ENCODE measurements around the gene CTTNBP2NL.
"Not testable (repeated sequence)": the region's sequence is repeated elsewhere in the genome, so short reads cannot be mapped to it uniquely, and the experiment has no call there.

CTTNBP2NL gene

GRCh38 chr1:112449630-112449983, 53.6 kb downstream of the CTTNBP2NL start (continued):
- TF ChIP-seq, protein P1, sequence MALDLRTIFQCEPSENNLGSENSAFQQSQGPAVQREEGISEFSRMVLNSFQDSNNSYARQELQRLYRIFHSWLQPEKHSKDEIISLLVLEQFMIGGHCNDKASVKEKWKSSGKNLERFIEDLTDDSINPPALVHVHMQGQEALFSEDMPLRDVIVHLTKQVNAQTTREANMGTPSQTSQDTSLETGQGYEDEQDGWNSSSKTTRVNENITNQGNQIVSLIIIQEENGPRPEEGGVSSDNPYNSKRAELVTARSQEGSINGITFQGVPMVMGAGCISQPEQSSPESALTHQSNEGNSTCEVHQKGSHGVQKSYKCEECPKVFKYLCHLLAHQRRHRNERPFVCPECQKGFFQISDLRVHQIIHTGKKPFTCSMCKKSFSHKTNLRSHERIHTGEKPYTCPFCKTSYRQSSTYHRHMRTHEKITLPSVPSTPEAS (tag by site-specific recombination; IDR thresholded peaks at IDR 0.05), result no peak
- no peak for TF ChIP-seq ZNF585B (tag by site-specific recombination; IDR thresholded peaks at IDR 0.05)
- no peak for TF ChIP-seq IKZF3 (tag by site-specific recombination; IDR thresholded peaks at IDR 0.05)

DNA sequence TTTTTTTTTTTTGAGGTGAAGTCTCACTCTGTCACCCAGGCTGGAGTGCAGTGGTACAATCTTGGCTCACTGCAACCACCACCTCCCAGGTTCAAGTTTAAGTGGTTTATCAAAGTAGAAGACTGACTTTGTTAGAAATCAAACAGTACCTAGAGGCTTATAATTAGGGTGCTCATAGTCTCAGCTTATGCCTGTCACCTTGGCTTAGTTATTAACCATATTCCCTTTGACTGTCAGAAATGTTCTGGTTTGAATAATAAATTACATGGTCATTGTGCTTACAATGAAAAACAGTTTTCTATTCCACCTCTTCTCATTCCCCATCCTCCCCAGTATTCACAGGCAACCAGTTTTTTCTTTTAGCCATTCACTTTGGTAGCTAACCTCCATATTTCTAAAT, 54.8 kb downstream of the CTTNBP2NL start:
- Histone ChIP-seq H3K36me3 (ENCODE audit: control insufficient read depth in 2 of 2, insufficient read depth in 1 of 2, low read length in 2 of 2) (peaks cover 0 to 46% of the 10 kb centered on the region in 2 experiments; a peak in 2 of 3 replicates), H3K4me1 (ENCODE audit: control insufficient read depth, insufficient read depth, low read length) (no peaks in the 10 kb centered on the region), H3K27ac (ENCODE audit: extremely low read depth, low read depth, low read length) (no peak overlapping the region), H3K4me3 (ENCODE audit: low read depth, low read length) (no peak overlapping the region), H3K9me3 (ENCODE audit: control insufficient read depth, insufficient read depth, low read depth, low read length) (no peaks in the 10 kb centered on the region)
- no peak for TF ChIP-seq ZNF776 (tag by site-specific recombination; IDR thresholded peaks at IDR 0.05; ENCODE audit: borderline replicate concordance)
- CTCF ChIA-PET, result interaction anchor here (0.7 kb wide), 1 partner anchor 459 kb away, joined by 4 read pairs; no protein-coding TSS in a partner anchor
- POLR2A ChIA-PET, result no interaction called here

DNA sequence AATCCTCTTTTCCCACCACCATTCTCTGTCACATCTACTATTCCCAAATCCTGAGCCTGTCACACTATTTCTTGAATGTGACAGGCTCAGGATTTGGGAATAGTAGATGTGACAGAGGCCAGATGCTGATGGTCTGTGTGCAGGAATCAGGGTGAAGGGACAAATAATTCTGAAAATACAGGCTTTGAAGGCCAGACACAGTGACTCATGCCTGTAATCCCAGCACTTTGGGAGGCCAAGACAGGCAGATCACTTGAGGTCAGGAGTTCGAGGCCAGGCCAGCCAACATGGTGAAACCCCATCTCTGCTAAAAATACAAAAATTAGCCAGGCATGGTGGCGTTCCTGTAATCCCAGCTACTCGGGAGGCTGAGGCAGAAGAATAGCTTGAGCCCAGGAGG, 55.3 kb downstream of the CTTNBP2NL start:
- H3K36me3 ChIP-seq (ENCODE audit: control insufficient read depth in 2 of 2, insufficient read depth in 1 of 2, low read length in 2 of 2), result peaks cover 0 to 51% of the 10 kb centered on the region in 2 experiments; a peak in 2 of 3 replicates
- H3K4me3 ChIP-seq (ENCODE audit: low read depth, low read length); POLR2A ChIA-PET; H3K27ac ChIP-seq (ENCODE audit: extremely low read depth, low read depth, low read length); H3K4me1 ChIP-seq (ENCODE audit: control insufficient read depth, insufficient read depth, low read length); H3K9me3 ChIP-seq (ENCODE audit: control insufficient read depth, insufficient read depth, low read depth, low read length): not testable (repeated sequence)
- CTCF ChIA-PET, result interaction anchor here (0.7 to 1.2 kb wide), 2 partner anchors 257 to 460 kb away, joined by 4 to 6 read pairs; no protein-coding TSS in a partner anchor

DNA sequence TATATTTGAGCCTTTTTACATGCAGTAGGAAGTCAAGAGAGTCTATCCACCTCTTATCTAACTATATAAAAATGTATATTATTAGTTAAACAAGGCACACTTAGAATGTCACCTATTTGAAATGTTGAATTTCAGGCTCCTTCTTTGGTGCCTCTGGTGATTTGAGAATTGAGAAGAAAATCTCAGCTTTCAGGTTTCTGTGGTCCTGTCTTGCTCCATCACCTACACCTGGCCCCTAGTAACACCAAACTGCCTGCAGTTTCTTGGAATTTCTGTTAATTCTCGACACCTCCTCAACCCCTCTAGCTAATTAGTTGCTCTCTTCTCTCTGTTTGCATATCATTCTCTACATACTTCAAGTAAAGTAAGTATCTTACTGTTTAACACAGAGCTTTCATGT, 57.9 kb downstream of the CTTNBP2NL start:
- ChIA-PET CTCF (interaction anchor here (0.7 kb wide), 1 partner anchor 328 kb away, joined by 3 read pairs; no protein-coding TSS in a partner anchor), POLR2A (no interaction called here)
- Histone ChIP-seq H3K27ac (ENCODE audit: extremely low read depth, low read depth, low read length) (no peak overlapping the region), H3K36me3 (ENCODE audit: control insufficient read depth in 2 of 2, insufficient read depth in 1 of 2, low read length in 2 of 2) (peaks cover 0 to 74% of the 10 kb centered on the region in 2 experiments; a peak in 2 of 3 replicates), H3K9me3 (ENCODE audit: control insufficient read depth, insufficient read depth, low read depth, low read length) (no peaks in the 10 kb centered on the region), H3K4me1 (ENCODE audit: control insufficient read depth, insufficient read depth, low read length) (no peaks in the 10 kb centered on the region), H3K4me3 (ENCODE audit: low read depth, low read length) (no peak overlapping the region)
- no peak for TF ChIP-seq ZNF626 (tag by site-specific recombination; IDR thresholded peaks at IDR 0.05)
- no peak for TF ChIP-seq FEZF1 (tag by site-specific recombination; IDR thresholded peaks at IDR 0.05)
- TF ChIP-seq ZNF112 (tag by site-specific recombination; IDR thresholded peaks at IDR 0.05), result no peak
- no peak for TF ChIP-seq SCRT2 (tag by site-specific recombination; IDR thresholded peaks at IDR 0.05)
- TF ChIP-seq ZNF2 (tag by site-specific recombination; IDR thresholded peaks at IDR 0.05), result no peak

GRCh38 chr1:112454316-112454715, 58.3 kb downstream of the CTTNBP2NL start:
- CTCF ChIA-PET, result interaction anchor here (0.6 to 0.7 kb wide), 2 partner anchors 328 to 992 kb away, joined by 3 to 4 read pairs; no protein-coding TSS in a partner anchor
- H3K9me3 ChIP-seq (ENCODE audit: control insufficient read depth, insufficient read depth, low read depth, low read length), result no peaks in the 10 kb centered on the region
- no peaks in the 10 kb centered on the region for H3K4me1 ChIP-seq (ENCODE audit: control insufficient read depth, insufficient read depth, low read length)
- peaks cover 0 to 69% of the 10 kb centered on the region in 2 experiments; a peak in 2 of 3 replicates for H3K36me3 ChIP-seq (ENCODE audit: control insufficient read depth in 2 of 2, insufficient read depth in 1 of 2, low read length in 2 of 2)
- H3K27ac ChIP-seq (ENCODE audit: extremely low read depth, low read depth, low read length), result no peak overlapping the region
- no peak overlapping the region for H3K4me3 ChIP-seq (ENCODE audit: low read depth, low read length)
- POLR2A ChIA-PET, result no interaction called here
- TF ChIP-seq, protein P2, sequence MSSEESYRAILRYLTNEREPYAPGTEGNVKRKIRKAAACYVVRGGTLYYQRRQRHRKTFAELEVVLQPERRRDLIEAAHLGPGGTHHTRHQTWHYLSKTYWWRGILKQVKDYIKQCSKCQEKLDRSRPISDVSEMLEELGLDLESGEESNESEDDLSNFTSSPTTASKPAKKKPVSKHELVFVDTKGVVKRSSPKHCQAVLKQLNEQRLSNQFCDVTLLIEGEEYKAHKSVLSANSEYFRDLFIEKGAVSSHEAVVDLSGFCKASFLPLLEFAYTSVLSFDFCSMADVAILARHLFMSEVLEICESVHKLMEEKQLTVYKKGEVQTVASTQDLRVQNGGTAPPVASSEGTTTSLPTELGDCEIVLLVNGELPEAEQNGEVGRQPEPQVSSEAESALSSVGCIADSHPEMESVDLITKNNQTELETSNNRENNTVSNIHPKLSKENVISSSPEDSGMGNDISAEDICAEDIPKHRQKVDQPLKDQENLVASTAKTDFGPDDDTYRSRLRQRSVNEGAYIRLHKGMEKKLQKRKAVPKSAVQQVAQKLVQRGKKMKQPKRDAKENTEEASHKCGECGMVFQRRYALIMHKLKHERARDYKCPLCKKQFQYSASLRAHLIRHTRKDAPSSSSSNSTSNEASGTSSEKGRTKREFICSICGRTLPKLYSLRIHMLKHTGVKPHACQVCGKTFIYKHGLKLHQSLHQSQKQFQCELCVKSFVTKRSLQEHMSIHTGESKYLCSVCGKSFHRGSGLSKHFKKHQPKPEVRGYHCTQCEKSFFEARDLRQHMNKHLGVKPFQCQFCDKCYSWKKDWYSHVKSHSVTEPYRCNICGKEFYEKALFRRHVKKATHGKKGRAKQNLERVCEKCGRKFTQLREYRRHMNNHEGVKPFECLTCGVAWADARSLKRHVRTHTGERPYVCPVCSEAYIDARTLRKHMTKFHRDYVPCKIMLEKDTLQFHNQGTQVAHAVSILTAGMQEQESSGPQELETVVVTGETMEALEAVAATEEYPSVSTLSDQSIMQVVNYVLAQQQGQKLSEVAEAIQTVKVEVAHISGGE (tag by site-specific recombination; conservative IDR thresholded peaks at IDR 0.05; ENCODE audit: low read depth), result no peak
- TF ChIP-seq, protein P3, sequence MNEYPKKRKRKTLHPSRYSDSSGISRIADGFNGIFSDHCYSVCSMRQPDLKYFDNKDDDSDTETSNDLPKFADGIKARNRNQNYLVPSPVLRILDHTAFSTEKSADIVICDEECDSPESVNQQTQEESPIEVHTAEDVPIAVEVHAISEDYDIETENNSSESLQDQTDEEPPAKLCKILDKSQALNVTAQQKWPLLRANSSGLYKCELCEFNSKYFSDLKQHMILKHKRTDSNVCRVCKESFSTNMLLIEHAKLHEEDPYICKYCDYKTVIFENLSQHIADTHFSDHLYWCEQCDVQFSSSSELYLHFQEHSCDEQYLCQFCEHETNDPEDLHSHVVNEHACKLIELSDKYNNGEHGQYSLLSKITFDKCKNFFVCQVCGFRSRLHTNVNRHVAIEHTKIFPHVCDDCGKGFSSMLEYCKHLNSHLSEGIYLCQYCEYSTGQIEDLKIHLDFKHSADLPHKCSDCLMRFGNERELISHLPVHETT (tag by site-specific recombination; IDR thresholded peaks at IDR 0.05), result no peak
- TF ChIP-seq ZNF530 (tag by site-specific recombination; IDR thresholded peaks at IDR 0.05; ENCODE audit: low read depth) (no peak), MZF1 (tag by site-specific recombination; IDR thresholded peaks at IDR 0.05; ENCODE audit: borderline replicate concordance) (no peak), SCRT1 (tag by site-specific recombination; IDR thresholded peaks at IDR 0.05; ENCODE audit: borderline replicate concordance) (peak; percentile 27; the same call in 1 of the 2 replicates), MEIS1 (CRISPR knock-in tag; IDR thresholded peaks at IDR 0.05; ENCODE audit: borderline replicate concordance) (no peak), ZNF837 (tag by site-specific recombination; IDR thresholded peaks at IDR 0.05) (no peak), ZNF48 (tag by site-specific recombination; IDR thresholded peaks at IDR 0.05) (no peak), ZNF175 (tag by site-specific recombination; IDR thresholded peaks at IDR 0.05) (no peak), ZNF670 (tag by site-specific recombination; IDR thresholded peaks at IDR 0.05; ENCODE audit: low read depth) (no peak), ZNF16 (tag by site-specific recombination; IDR thresholded peaks at IDR 0.05; ENCODE audit: low read depth) (no peak), ZNF660 (tag by site-specific recombination; IDR thresholded peaks at IDR 0.05) (0 out of 2 replicates have a peak, but pooled peaks have one; percentile 11)

Measured in HEK293 (cell line).